KOPT-K1 (cell line): Measurements from ENCODE around the gene FGFR2.

ENCODE experiments used
- H3K27ac ChIP-seq: fragments of 200-600 bp; sonication (generic); 2 replicates; pipeline ENCODE4 v1.5.1; 2016; ENCODE audit warnings: antibody characterized with exemption, mild to moderate bottlenecking, low read depth, low read length; ENCODE audit not compliant: poor library complexity, severe bottlenecking
- H3K36me3 ChIP-seq: fragments of 200-600 bp; sonication (generic); 2 replicates; pipeline ENCODE4 v1.5.1; 2017; ENCODE audit warnings: antibody characterized with exemption, mild to moderate bottlenecking, low read length, moderate library complexity; ENCODE audit not compliant: insufficient read depth
- H3K9me3 ChIP-seq: fragments of 200-600 bp; sonication (generic); 2 replicates; pipeline ENCODE4 v1.5.1; 2017; ENCODE audit warnings: antibody characterized with exemption, low read length, mild to moderate bottlenecking; ENCODE audit not compliant: insufficient read depth, poor library complexity, severe bottlenecking

The FGFR2 gene

DNA sequence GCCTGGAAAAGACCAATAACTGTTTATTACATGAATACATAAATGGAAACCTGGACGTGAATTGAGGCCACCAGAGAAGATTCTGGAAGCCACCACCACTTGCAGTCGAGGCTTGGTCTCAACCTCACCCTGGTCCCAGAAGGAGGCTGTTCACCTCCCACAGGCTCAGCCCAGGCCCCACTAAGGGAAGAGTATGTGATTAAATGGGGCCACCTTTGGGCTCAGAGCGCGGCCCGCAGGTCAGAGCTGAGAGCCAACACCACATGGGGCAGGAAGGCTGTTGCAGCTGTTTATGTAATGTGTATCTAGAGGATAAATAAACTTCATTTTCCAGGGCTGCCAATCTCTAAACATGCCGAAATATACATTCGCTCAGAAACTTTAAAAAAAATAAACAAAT lies 17.6 kb upstream of the FGFR2 start:
- Histone ChIP-seq H3K27ac (no peak overlapping the region), H3K9me3 (peaks cover 11% of the 10 kb centered on the region), H3K36me3 (no peaks in the 10 kb centered on the region)

DNA sequence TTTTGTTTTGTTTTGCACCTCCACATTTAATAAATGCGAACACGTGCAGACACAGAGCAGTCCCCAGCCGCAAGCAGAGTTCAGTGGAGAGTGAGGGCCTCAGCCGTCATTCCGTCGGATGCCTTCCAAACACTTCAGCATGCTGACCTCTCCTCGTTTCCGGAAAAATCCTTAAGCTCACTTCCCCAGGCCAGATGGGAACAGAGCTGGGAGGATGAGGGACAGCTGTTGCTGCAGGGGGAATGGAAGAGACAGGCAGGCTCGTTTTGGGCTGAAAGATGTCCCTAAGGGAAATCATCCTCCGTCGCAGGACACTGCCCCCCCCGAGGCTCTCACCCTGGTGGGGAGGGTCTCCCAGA lies 17.2 kb upstream of the FGFR2 start:
- H3K27ac ChIP-seq: no peak overlapping the region
- H3K36me3 ChIP-seq: no peaks in the 10 kb centered on the region
- peaks cover 11% of the 10 kb centered on the region for H3K9me3 ChIP-seq

DNA sequence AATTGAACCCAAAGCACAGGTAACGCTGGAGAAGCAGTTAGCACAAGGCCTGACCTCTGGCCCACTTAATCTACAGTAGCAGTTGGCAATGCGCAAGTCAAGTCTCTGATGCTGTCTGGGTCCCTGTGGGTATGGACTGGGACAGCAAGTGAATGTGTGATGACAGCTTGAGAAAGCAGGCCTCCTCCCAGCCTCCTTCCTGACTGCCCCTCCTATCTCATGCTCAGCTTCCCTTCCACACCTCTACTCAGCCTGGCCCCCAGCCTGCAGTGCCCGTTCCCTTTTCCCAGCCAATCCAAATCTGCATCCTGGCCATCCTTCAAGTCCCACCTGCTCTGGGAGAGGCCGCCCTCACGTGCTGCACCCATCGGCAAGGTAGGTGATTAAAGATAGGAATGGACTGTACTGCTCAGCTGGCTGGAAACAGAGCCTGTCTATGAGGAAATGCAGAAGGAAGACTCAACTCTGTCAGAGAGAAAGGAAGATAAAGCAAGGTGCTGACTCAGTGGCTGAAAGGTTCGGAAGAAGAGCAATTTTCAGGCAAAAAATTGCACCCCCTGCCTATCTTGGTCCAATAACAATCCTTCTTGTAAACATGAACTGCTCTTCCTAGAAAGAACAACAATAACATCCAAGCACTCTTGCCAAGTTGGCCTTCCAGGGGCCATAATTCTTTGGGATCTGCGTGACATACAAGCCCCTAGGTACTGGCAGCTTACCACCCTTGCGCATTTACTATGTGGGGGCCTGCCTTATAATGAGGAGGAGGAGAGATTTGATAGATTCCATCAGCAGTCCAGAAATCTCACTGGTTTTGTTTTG lies 16.6 kb upstream of the FGFR2 start:
- no peaks in the 10 kb centered on the region for H3K36me3 ChIP-seq

DNA sequence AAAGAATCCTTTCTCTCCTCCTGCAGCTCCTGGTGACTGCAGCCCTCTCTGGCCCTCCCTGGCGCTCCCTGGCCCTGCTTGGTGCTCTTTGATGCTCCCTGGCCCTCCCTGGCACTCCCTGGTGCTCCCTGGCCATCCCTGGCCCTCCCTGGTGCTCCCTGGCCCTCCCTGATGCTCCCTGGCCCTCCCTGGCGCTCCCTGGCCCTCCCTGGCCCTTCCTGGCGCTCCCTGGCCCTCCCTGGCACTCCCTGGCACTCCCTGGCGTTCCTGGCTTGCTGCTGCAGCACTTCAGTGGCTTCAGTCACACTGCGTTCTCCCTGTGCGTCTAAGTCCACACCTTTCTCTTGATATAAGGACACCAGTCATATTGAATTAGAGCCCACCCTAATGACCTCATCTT lies 15.2 kb upstream of the FGFR2 start:
- peaks cover 5% of the 10 kb centered on the region for H3K9me3 ChIP-seq
- no peaks in the 10 kb centered on the region for H3K36me3 ChIP-seq
- no peak overlapping the region for H3K27ac ChIP-seq

More for the DNA sequence above, 16.6 kb upstream of the FGFR2 start:
- H3K9me3 ChIP-seq: peaks cover 11% of the 10 kb centered on the region
- H3K27ac ChIP-seq: no peak overlapping the region

DNA sequence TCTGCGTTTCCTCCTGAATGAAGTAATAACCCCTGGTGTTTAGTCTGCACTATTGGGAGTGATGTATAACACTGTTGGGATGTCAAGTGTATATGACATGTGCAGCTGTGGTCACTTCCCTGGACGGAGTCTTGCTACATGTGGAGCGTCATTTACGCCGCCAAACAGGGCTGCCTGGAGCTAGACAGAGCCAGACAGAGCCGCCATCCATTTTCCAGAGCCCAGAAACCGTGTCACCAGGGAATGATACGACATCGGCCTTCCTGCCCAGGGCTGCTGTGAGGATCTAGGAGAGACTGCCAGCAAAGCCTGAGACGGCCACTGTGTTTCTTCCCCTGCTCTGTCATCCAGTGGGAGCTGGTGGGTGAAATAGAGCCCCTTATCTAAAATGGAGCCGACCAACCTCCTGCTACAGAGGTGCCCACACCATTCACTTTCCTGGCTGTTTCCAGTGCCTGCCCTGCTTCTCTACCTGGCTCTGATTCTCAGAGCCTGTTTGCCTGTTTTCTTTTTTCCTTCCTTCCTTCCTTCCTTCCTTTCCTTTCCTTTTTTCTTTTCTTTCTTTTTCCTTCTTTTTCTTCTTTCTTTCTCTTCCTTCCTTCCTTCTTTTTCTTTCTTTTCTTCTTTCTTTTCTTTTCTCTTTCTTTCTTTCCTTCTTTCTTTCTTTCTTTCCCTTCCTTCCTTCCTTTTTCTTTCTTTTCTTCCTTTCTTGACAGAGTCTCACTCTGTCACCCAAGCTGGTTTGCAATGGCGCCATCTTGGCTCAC lies 13.3 kb upstream of the FGFR2 start:
- H3K27ac ChIP-seq: no peak overlapping the region
- H3K9me3 ChIP-seq: no peaks in the 10 kb centered on the region
- H3K36me3 ChIP-seq: no peaks in the 10 kb centered on the region

DNA sequence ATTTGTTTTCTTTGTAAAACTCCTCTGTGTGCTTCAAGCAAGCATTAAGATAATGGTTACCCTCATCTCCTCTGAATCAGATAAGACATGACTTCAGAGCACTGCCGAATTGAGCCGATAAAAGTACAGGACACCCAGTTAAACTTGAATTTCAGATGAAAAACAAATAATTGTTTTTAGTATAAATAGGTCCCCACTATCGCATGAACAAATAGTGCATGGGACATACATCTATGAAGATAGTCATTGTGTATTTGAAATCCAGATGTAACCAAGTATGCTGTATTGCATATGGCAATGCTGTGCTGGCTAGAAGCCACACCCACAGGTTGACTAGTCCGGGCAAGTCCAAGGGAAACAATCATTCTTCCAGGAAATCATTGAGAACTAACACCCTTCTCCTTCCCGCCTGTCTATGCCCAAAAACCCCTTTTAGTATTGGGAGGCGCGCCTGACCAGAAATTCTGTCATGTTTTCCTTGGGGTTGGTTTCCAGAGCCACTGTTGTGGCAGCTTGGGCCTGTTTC lies 12.6 kb upstream of the FGFR2 start:
- Histone ChIP-seq H3K36me3 (no peaks in the 10 kb centered on the region), H3K9me3 (no peaks in the 10 kb centered on the region), H3K27ac (no peak overlapping the region)

DNA sequence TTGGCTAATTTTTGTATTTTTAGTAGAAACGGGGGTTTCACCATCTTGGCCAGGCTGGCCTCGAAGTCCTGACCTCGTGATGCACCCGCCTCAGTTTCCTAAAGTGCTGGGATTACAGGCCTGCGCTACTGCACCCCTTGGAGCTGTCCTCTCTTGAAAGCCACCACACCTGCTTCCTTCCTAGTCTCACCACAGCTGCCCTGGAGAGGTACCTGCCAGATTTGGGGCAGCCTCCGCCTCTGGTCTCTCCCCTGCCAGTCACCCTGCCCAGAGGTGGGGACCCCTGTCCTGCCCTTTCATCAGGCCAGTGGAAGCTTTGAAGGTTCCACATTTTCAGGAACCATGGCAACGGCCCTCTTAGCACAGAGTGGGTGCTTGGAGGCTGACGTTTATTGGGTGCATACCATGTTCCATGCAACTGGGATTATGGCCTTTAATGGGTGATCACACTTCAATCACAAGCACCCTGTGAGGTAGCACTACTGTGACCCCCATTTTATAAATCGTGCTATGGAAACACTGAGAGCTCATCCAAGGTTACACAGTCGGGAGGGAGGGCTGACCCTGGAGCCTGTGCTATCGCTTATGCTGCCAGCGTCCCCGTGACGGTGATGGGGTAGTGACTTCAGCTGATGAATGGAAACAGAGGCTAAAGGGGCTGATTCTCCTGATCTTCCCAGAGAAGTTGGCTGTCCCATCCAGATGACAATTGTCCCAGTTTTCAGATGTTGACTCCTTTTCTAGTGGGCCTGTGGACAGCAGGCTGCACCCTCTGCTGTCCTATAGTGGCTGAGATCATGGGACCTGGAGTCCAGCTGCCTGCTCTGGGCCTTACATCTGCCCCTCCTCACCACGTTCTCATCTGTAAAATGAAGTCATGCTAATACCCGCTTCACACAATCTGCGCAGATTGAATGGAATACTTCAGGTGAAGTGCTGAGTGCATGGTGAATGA lies 11.5 kb upstream of the FGFR2 start:
- Histone ChIP-seq H3K9me3 (no peaks in the 10 kb centered on the region), H3K36me3 (no peaks in the 10 kb centered on the region), H3K27ac (no peak overlapping the region)

DNA sequence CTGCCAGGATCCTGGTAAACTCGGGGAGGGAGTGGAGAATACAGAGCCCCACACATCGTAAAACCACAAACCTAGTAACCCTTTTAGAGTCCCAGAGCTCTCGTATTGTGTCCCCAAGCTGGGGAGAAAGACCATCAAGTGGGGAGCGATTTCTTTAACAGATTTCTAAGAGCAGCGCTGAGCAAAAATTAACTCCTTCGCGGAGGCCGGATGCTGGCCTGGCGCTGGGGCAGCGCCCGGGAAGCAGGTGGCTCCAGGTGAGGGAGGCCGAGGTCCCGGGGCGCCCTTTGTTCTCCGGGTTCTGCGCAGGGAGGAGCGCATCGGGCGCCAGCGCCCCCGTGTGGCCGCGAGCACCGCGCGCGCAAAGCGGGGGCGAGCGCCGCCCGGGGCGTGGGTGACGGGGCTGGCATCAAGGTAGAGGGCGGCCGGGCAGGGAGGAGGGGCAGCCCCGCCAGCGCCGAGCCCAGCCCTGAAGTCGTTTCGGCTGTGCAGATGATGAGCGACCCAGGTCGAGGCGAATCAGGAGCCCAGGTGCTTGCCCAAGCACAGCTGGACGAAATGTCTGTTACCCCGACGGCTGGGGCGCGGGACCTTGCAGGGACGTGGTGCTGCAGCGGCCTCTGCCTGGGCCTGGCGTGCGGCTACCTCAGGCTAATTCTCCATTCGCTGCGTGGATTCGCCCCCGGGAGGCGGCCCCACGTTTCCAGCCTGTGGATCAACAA lies 10.4 kb upstream of the FGFR2 start:
- H3K36me3 ChIP-seq: no peaks in the 10 kb centered on the region
- H3K9me3 ChIP-seq: no peaks in the 10 kb centered on the region
- no peak overlapping the region for H3K27ac ChIP-seq

DNA sequence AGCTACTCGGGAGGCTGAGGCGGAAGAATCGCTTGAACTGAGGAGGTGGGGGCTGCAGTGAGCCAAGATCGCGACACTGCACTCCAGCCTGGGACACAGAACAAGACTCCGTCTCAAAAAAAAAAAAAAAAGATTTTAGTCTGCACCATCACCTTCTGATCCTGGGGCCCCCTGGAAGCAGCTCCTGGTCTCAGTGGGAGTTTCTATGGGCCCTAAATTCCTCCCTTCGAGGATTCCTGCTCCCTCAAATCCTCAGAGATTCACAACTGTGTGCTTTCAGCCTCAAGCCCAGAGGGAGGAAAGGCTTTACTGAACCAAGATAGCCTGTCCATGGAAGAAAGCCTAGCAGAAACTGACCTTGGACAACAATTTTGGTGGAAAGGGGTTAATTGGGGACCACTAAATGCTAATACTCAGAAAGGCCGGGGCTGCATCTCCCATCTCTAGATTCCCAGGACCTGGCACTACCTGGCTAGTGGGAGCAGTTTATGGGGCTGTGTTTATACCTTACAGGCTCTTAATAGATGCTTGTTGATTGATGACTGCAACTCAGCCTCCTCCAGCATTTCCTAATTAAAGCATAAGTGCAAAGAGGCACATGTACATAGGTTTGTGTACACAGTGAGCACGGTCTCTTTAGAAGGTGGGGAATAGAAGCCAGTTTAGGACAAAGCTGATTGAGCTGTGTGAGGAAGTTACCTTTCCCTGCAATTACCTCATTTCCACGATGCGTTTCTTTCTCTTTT lies 9.2 kb upstream of the FGFR2 start:
- Histone ChIP-seq H3K27ac (no peak overlapping the region), H3K36me3 (no peaks in the 10 kb centered on the region), H3K9me3 (no peaks in the 10 kb centered on the region)

DNA sequence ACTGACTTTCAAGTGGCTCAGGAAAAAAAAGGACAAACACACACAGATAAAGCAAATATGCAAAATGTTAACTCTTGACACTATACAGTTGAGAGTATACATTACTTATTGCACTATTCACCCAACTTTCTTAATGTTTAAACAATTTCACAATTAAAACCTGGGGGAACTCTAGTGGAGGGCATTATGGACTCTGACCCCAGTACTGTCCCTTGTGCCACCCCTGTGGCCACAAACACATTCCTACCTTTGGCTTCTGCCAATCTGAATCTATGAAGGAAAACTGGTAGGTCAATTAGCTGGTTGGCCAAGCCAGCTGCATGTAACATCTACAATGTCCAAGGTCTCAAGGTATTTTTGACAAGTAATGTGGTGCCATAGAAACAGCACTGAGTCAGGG lies 7.5 kb upstream of the FGFR2 start:
- H3K36me3 ChIP-seq: no peaks in the 10 kb centered on the region
- no peak overlapping the region for H3K27ac ChIP-seq

DNA sequence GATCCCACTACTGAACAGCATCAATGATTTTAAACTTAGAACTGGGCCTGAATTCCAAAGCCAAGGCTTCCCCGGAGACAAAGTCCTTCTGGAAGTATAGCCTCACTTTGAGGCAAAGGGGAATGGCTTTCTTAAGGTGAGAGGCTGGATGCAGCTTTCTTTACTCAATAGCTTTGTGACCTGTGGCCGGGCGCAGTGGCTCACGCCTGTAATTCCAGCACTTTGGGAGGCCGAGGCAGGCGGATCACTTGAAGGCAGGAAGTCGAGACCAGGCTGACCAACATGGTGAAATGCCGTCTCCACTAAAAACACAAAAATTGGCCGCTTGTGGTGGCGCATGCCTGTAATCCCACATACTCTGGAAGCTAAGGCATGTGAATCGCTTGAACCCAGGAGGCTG lies 3.2 kb upstream of the FGFR2 start:
- Histone ChIP-seq H3K9me3 (peaks cover 7% of the 10 kb centered on the region), H3K36me3 (no peaks in the 10 kb centered on the region), H3K27ac (no peak overlapping the region)

More for the DNA sequence above, 7.5 kb upstream of the FGFR2 start:
- H3K9me3 ChIP-seq: no peaks in the 10 kb centered on the region

DNA sequence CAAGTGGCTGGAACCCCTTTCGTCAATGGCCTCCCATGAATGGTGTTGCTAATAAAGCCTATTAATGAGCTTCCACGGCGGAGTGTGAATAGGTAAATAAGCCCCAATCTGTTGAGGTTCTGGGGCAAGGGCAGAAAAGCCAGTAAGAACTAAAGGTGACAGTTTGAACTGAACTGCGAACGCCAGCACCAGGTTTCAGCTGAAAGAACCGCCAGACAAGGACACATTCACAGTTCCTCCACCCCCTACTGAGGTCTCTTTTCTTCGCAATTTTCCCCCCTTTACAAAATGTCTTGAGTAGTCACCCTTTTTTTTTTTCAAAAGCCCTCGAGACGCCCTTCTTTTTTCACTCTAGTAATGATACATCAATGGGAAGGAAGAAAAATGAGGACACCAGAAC lies 2.4 kb upstream of the FGFR2 start:
- H3K27ac ChIP-seq: no peak overlapping the region
- no peaks in the 10 kb centered on the region for H3K36me3 ChIP-seq
- peaks cover 7% of the 10 kb centered on the region for H3K9me3 ChIP-seq

DNA sequence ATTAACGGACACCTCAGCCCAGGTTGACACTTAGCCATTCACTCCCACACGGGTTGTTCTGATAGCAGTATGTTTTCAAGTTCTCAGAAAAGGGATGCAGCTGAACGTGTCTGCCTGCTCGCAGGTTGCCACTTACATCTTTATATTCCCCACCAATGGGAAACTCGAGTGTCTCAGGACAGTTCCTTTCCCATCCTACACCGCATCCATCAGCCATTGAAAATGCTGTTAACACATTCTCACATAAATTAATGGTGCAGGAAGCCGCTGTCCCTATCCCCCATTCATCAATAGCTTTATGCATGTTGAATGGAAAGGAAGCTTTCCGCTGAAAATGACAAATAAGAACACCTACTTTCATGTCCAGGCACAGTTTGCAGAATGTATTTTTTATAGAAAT lies 1.7 kb upstream of the FGFR2 start:
- no peaks in the 10 kb centered on the region for H3K36me3 ChIP-seq
- H3K9me3 ChIP-seq: peaks cover 7% of the 10 kb centered on the region
- no peak overlapping the region for H3K27ac ChIP-seq
